HL-60 (cell line): Measurements from ENCODE around the gene TUBG2.

Experiments
- CTCF ChIP-seq: IDR thresholded peaks from one replicate; pipeline ENCODE4 v1.5.1; 2011; ENCODE audit warnings: low read length, control low read depth, inconsistent platforms; ENCODE audit not compliant: insufficient read depth
- GABPA ChIP-seq: IDR thresholded peaks from 2 replicates; pipeline ENCODE4 v1.6.1; 2012; ENCODE audit warnings: low read depth
- POLR2AphosphoS5 ChIP-seq: IDR thresholded peaks from 2 replicates; pipeline ENCODE4 v1.6.1; 2012; ENCODE audit warnings: low read depth

GRCh38 chr17:42695500-42695899 is 36.4 kb downstream of the TUBG2 start:
- no peak for TF ChIP-seq CTCF
- no peak for TF ChIP-seq GABPA
- no peak for TF ChIP-seq POLR2AphosphoS5
